ENCODE data around the gene LDHB. TPM values are rescaled to one million over a fixed set of nuclear protein-coding genes. Genes with fewer than 3 reads are reported as not detected.
"Not testable (repeated sequence)": the region's sequence is repeated elsewhere in the genome, so short reads cannot be mapped to it uniquely, and the experiment has no call there.

The LDHB gene
- 1,416 TPM for total RNA-seq
- long read RNA-seq, transcript LDHB-201 (8 exons, 1,303 nt): major isoform, 1,432 of 1,493 reads
- long read RNA-seq, transcript LDHB-206 (3 exons, 678 nt): minor isoform, 5 of 1,493 reads
- long read RNA-seq, partial matches to known transcripts: 35 of 1,493 reads
- long read RNA-seq, other reads (novel, unspliced or antisense): 17 of 1,493 reads

DNA sequence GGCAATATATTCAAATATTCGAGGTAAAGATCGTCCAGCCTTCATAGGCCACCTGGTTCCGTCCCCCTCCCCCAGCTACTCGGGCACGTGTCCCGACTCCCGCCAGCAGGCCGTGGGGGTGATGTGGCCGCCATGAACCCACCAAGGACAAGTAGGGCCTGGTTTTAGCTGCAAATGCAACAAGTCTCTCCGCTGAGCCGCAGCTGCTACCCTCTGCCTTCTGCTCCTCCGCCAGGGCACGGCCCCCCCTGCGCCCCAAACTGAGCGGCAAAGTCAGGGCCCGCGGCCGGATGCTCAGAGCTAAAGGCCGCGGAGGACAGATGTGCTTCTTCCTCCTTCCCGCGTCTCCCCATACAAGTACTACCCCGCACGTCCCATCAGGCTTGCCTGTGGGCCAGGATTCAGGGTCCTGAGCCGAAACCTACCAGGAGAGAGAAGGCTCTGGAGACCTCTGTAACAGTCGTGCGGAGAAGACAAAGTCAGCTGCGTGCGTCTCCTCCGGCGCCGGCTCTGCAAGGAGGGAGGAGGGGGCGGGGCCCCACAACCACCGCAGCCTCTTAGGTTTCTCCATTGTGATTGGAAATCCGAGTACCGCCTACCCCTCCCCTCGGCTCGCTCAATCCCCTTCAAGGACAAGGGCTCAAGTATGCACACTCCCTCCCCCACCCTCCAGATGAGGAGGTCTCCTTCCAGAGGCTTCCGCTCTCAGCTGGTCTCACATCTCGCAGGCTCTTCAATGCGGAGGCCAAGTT, at the start of gene LDHB:
Gene LDHB, minus strand, starts transcription at position 517 of the 752 bp plus-strand sequence. CDS start 3,171 bp downstream, outside the sequence.
- intact Hi-C loops (cut with DNase I): loop anchor here (5.0 kb wide), 2 partner anchors 155 to 220 kb away; partner anchors contain the start of genes GOLT1B, PYROXD1 and RECQL
- peak; percentile 97 for DNase-seq (ENCODE audit: low spot score)

DNA sequence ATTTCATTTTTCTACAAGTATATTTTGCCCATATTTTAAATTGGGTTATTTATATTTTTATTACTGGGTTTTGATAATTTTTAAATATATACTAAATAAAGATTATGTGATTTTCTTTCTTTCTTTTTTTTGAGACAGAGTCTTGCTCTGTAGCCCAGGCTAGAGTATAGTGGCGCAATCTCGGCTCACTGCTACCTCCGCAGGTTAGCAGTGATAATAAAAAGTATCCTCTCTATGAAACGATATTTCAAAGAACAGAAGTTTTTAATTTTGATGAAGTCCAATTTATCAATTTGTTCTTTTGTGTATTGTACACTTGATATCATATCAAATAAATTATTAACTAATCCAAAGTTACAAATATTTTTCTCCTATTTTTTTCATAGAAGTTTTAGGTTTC, 47.2 kb upstream of the LDHB start:
- intact Hi-C loops (cut with DNase I): no loop called here
- DNase-seq (ENCODE audit: low spot score): no peak

GRCh38 chr12:21699851-21700250, 42.2 kb upstream of the LDHB start:
- intact Hi-C loops (cut with DNase I): loop anchor here (2.0 kb wide), 1 partner anchor 291 kb away; no protein-coding TSS in a partner anchor
- DNase-seq (ENCODE audit: low spot score): no peak

GRCh38 chr12:21697904-21698630, 40.4 kb upstream of the LDHB start:
- no peak for DNase-seq (ENCODE audit: low spot score)
- intact Hi-C loops (cut with DNase I): loop anchor here (2.0 kb wide), 2 partner anchors 293 to 319 kb away; no protein-coding TSS in a partner anchor

DNA sequence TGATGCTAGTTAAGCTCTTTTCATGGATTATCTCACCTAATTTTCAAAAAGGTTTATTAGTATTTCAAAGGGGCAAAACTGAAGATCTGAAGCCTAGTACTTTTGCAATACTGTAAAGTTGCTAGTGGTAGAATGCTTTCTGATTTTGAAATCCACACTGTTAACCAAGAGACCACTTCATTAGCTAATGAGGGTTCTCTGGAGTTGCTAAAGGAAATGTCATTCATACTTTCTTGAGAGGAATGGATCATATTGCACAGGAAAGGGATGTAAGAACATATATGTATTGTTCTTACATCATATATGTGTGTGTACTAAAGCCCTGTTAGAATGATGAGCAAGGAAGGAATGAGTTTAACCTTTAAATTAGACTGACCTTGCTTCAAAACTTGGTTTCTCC, 39.0 kb upstream of the LDHB start:
- intact Hi-C loops (cut with DNase I): loop anchor here (2.0 kb wide), 1 partner anchor 320 kb away; no protein-coding TSS in a partner anchor
- DNase-seq (ENCODE audit: low spot score): no peak

DNA sequence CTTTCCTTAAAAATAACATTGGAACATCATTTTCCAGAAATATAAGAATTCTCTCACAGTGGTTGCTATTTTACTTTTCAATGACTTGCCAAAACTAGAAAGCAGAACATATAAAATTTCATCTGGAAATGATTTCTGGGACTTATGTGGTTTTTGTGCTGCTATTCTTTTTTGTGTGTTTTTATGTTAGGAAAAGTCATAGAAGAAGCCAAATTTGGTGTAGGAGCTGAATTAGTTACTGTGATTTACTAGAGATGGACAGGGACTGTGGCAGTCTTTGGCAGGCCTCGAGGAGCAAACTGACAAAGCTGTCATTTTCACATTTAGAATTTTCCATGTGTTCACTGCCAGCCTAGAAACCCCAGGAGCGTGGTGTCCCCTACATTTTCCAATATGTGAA, 38.3 kb upstream of the LDHB start:
- intact Hi-C loops (cut with DNase I): loop anchor here (2.0 kb wide), 1 partner anchor 321 kb away; no protein-coding TSS in a partner anchor
- DNase-seq (ENCODE audit: low spot score): no peak

DNA sequence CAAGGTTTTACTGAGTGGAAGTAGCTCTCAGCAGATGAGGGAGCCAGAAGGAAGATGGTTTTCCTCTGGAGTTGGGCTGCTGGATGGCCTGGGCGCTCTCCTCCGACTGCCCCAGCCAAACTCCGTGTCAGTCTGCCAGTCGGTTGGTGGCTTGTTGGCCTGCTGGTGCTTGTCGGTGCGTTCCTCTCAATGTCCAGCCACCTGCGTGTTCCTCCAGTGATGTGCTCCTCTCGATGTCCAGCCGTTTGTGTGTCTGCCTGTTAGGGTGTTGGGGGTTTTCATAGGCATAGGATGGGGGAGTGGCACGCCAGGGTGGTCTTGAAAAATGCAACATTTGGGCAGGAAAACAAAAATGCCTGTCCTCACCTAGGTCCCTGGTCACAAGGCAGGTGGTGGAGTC, 37.0 kb upstream of the LDHB start:
- intact Hi-C loops (cut with DNase I): no loop called here
- no peak for DNase-seq (ENCODE audit: low spot score)

DNA sequence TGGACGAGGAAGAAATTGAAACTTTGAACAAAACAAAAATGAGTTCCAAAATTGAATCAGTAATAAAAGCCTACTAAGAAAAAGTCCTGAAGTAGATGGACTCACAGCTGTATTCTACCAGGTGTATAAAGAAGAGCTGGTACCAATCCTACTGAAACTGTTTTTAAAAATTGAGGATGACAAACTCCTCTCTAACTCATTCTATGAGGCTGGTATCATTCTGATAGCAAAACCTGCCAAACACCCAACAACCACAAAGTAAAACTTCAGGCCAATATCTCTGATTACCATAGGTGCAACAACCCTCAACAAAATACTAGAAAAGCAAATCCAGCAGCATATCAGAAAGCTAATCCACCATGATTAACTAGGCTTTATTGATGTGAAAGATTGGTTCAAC, 33.9 kb upstream of the LDHB start:
- DNase-seq (ENCODE audit: low spot score): no peak
- intact Hi-C loops (cut with DNase I): no loop called here

DNA sequence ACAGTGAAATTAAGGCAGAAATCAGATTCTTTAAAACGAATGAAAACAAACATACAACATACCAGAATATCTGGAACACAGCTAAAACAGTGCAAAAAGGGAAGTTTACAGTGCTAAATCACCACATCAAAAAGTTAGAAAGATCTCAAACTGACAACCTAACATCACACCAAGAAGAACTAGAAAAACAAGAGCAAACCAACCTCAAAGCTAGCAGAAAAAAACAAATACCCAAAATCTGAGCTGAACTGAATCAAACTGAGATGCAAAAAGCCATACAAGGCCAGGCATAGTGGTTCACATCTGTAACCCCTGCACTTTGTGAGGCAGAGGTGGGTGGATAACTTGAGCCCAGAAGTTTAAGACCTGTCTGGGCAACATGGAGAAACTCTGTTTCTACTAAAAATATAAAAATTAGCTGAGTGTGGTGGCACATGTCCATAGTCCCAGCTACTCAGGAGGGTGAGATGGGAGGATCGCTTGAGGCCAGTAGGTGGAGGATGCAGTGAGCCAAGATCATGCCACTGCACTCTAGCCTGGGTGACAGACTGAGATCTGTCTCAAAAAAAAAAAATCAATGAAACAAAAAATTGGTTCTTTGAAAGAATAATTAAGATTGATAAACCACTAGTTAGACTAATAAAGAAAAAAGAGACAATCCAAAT, 33.2 kb upstream of the LDHB start:
- DNase-seq (ENCODE audit: low spot score): no peak
- intact Hi-C loops (cut with DNase I): no loop called here

DNA sequence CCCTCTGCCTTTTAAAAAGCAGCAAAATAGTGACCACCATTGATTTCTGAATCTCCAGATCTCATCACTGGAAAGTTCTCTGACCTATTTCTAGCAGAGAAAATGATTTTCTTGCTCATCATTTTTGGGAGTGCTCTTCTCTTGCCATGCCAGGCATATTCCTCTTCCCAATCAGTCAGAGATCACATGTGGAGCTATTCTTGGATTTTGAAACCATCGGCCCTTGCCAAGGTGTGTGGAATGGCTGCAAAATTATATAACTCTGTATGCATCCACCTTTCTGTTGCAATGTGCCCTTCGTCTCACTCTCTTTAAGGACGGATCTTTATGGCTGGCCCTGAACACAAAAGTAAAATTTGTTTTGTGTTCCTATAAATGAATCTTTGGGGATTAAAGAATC, 25.5 kb upstream of the LDHB start:
- DNase-seq (ENCODE audit: low spot score): no peak
- intact Hi-C loops (cut with DNase I): no loop called here

DNA sequence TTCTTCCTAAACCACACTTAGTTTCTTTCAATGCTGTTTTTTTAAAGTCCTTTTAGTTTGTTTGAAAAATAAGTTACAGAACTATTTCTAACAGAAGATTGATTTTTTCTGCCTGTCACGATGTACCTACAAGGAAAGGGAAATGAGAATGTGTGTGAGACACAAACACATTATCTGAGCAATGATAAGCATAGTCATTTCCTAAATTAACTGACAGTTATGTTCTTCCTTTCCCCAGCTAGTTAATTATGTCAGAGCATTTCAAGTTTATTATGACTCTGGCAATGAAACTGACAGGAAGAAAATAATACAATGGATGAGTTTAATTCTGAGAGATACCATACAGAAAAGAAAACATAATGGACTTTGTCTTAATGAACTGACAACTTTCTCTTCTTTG, 21.3 kb upstream of the LDHB start:
- intact Hi-C loops (cut with DNase I): no loop called here

GRCh38 chr12:21677622-21678277, 20.1 kb upstream of the LDHB start:
- no peak for DNase-seq (ENCODE audit: low spot score)
- intact Hi-C loops (cut with DNase I): no loop called here

More for the DNA sequence above, 21.3 kb upstream of the LDHB start:
- no peak for DNase-seq (ENCODE audit: low spot score)

- no peak for DNase-seq (ENCODE audit: low spot score)
- intact Hi-C loops (cut with DNase I): no loop called here
These were observed 19.6 kb upstream of the LDHB start for GRCh38 chr12:21677204-21677603.

DNA sequence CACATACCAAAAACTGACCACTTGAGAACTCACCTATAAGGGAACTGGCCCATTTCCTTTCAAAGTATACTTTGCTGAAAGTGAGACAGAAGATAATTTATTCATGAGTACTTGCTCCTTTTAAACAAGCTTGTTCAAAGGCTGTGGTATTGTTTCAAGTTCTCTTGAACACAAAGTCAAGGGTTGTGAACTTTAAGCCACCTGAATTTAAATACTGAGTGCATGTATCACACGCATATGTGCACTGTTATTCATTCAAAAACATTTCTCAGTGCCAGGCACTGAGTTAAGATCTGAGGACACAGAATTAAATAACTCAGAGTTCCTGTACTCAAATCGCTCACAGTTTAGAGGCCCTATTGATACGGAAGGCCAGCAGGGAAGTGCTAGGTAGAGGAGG, 19.1 kb upstream of the LDHB start:
- no peak for DNase-seq (ENCODE audit: low spot score)
- intact Hi-C loops (cut with DNase I): no loop called here

DNA sequence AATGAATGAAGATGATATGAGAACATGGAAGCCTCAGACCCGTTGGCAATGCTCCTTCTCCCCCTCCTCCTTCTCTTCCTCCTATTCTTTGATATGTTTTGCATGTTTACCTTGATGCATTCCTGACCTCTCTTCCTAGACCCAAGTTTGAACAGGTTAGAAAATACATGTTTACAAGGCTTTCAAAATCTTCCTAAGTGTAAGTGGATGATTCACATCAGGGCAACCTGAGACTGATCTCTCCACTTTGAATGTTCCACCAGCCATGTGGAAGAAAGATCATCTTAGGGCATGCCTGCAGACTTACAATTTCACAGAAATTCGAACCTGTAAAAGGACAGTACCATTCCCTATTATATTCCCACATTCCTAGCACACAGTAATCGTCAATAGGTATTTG, 18.0 kb upstream of the LDHB start:
- no peak for DNase-seq (ENCODE audit: low spot score)
- intact Hi-C loops (cut with DNase I): no loop called here

- DNase-seq (ENCODE audit: low spot score): no peak
- intact Hi-C loops (cut with DNase I): no loop called here
These were observed 17.5 kb upstream of the LDHB start for GRCh38 chr12:21675096-21675495.

DNA sequence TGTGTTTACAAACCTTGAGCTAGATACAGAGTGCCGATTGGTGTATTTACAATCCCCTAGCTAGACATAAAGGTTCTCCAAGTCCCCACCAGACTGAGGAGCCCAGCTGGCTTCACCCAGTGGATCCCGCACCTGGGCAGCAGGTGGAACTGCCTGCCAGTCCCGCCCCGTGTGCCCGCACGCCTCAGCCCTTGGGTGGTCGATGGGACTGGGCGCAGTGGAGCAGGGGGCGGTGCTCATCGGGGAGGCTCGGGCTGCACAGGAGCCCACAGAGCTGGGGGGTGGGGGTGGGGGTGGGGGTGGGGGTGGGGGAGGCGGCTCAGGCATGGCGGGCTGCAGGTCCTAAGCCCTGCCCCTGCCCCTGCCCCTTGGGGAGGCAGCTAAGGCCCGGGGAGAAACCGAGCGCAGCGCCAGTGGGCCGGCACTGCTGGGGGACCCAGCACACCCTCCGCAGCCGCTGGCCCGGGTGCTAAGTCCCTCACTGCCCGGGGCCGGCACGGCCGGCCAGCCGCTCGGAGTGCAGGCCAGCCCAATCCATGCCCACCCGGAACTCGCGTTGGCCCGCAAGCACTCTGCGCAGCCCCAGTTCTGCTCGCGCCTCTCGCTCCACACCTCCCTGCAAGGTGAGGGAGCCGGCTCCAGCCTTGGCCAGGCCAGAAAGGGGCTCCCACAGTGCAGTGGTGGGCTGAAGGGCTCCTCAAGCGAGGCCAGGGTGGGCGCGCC, 16.3 kb upstream of the LDHB start:
- intact Hi-C loops (cut with DNase I); DNase-seq (ENCODE audit: low spot score): not testable (repeated sequence)

DNA sequence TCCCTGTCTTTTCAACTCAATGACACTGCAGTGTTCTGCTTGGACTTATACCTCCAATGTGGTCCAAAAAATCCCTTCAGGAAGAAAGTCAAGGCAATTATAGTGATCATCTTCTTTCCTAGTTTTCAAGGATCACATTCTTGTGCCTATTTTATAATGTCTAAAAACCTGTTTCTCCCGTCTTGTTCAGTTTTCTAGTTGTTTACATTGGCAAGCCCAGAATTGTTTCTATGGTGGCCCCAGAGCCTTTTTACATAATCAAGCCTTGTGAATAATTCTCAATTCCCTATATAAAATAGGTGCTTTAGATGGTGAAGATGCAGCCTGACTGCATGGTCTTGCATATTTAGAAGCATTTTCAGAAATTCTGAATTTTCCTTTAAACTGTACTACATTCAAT, 14.5 kb upstream of the LDHB start:
- DNase-seq (ENCODE audit: low spot score): no peak
- intact Hi-C loops (cut with DNase I): no loop called here

- intact Hi-C loops (cut with DNase I): no loop called here
- DNase-seq (ENCODE audit: low spot score): no peak
These were observed 9.1 kb upstream of the LDHB start for GRCh38 chr12:21666722-21667121.

Data from cardiac septum (tissue), 1 donor.